B cell (primary cell): Measurements from ENCODE around the gene KRTAP4-5. TPM values are rescaled to one million over a fixed set of nuclear protein-coding genes. Genes with fewer than 3 reads are reported as not detected.
"Not testable (repeated sequence)": the region's sequence is repeated elsewhere in the genome, so short reads cannot be mapped to it uniquely, and the experiment has no call there.

Experiments used
- ATAC-seq: fragments of 200-7000 bp; cut with Tn5 transposase; one replicate; pipeline ENCODE4 v1.10.0; 2021; ENCODE audit warnings: low read depth, mild to moderate bottlenecking, moderate number of reproducible peaks, moderate library complexity
- CTCF ChIA-PET: fragments of 350-600 bp; sonication (Branson Sonifier 250); formaldehyde crosslinking; loops from one replicate; lab custom pipeline; 2021; ENCODE audit warnings: antibody characterized with exemption, inconsistent platforms; lab: Charles Lee
- POLR2A ChIA-PET: fragments of 350-600 bp; sonication (Branson Sonifier 250); formaldehyde crosslinking; loops from one replicate; lab custom pipeline; 2021; ENCODE audit warnings: antibody characterized with exemption; lab: Charles Lee
- DNase-seq: peaks from one replicate; pipeline ENCODE4 v3.0.0; 2013
- H2AFZ ChIP-seq: 2 replicates; pipeline ENCODE4 v1.6.1; 2012; ENCODE audit warnings: mild to moderate bottlenecking, low read depth, low read length; ENCODE audit not compliant: insufficient read depth, poor library complexity, severe bottlenecking
- H3K27ac ChIP-seq, 2 donors: 1 replicate in 1 of 2; 2 replicates in 1 of 2; pipeline ENCODE4 v1.5.1; 2012 to 2013; ENCODE audit warnings: low read length in 2 of 2, mild to moderate bottlenecking in 2 of 2, moderate library complexity in 1 of 2
- H3K27me3 ChIP-seq, 4 experiments: fragments of 200-600 bp in 1 of 4; sonication (generic) in 1 of 4; replicated peaks in 1 of 4; 1 replicate in 2 of 4; 2 replicates in 2 of 4; pipeline versions ENCODE4 v1.6.1 to v1.7.0; 2013 to 2016; ENCODE audit warnings: low read length in 3 of 4, mild to moderate bottlenecking in 2 of 4, mixed read lengths in 1 of 4, moderate library complexity in 1 of 4; ENCODE audit not compliant: insufficient read depth in 4 of 4, control insufficient read depth in 3 of 4; ENCODE audit errors: control extremely low read depth in 1 of 4
- H3K36me3 ChIP-seq, 2 experiments: replicated peaks in 1 of 2; 1 replicate in 1 of 2; 2 replicates in 1 of 2; pipeline versions ENCODE4 v1.6.1 to v1.7.1; 2013; ENCODE audit warnings: low read length in 1 of 2; ENCODE audit not compliant: insufficient read depth in 2 of 2, control insufficient read depth in 1 of 2; ENCODE audit errors: control extremely low read depth in 1 of 2, extremely low read depth in 1 of 2
- H3K4me1 ChIP-seq, 2 donors: fragments of 200-600 bp in 1 of 2; sonication (generic) in 1 of 2; 1 replicate in 1 of 2; 2 replicates in 1 of 2; pipeline versions ENCODE4 v1.5.1 to v1.6.1; 2013 to 2017; ENCODE audit warnings: low read length in 2 of 2; ENCODE audit not compliant: control insufficient read depth in 2 of 2, insufficient read depth in 2 of 2
- H3K4me2 ChIP-seq: replicated peaks from 2 replicates; pipeline ENCODE3; 2012; ENCODE audit warnings: mild to moderate bottlenecking, low read depth, low read length; ENCODE audit not compliant: poor library complexity, severe bottlenecking
- H3K4me3 ChIP-seq, 5 experiments: fragments of 200-600 bp in 1 of 5; sonication (generic) in 1 of 5; 1 replicate in 3 of 5; 2 replicates in 2 of 5; pipeline versions ENCODE4 v1.5.1 to v1.7.0; 2011 to 2016; ENCODE audit warnings: low read length in 4 of 5, mild to moderate bottlenecking in 4 of 5, low read depth in 2 of 5, control low read depth in 1 of 5, moderate library complexity in 1 of 5; ENCODE audit not compliant: insufficient read depth in 1 of 5; ENCODE audit errors: control extremely low read depth in 1 of 5, extremely low read depth in 1 of 5
- H3K79me2 ChIP-seq: fragments of 200-600 bp; sonication (generic); one replicate; pipeline ENCODE4 v1.6.0; 2016; ENCODE audit warnings: low read length; ENCODE audit not compliant: control insufficient read depth, insufficient read depth
- H3K9ac ChIP-seq: fragments of 200-600 bp; sonication (generic); 2 replicates; pipeline ENCODE4 v1.6.1; 2017; ENCODE audit warnings: mild to moderate bottlenecking, low read length, moderate library complexity
- H3K9me3 ChIP-seq, 3 donors: one replicate each; pipeline versions ENCODE4 v1.6.1 to v1.7.1; 2013; ENCODE audit warnings: low read length in 2 of 3; ENCODE audit not compliant: control insufficient read depth in 2 of 3, insufficient read depth in 1 of 3; ENCODE audit errors: control extremely low read depth in 1 of 3
- H4K20me1 ChIP-seq: 2 replicates; pipeline ENCODE4 v1.6.0; 2012; ENCODE audit warnings: mild to moderate bottlenecking, low read length; ENCODE audit not compliant: insufficient read depth, control insufficient read depth, poor library complexity, severe bottlenecking
- H3K27ac Mint-ChIP-seq: one replicate; pipeline ENCODE4 v1.8.0; 2021; ENCODE audit warnings: mixed read lengths
- H3K27me3 Mint-ChIP-seq: one replicate; pipeline ENCODE4 v1.8.0; 2021; ENCODE audit warnings: mixed read lengths
- H3K4me1 Mint-ChIP-seq: one replicate; pipeline ENCODE4 v1.8.0; 2021; ENCODE audit warnings: mixed read lengths
- H3K4me3 Mint-ChIP-seq: one replicate; pipeline ENCODE4 v1.8.0; 2021; ENCODE audit warnings: mixed read lengths
- H3K9me3 Mint-ChIP-seq: one replicate; pipeline ENCODE4 v1.8.0; 2022; ENCODE audit warnings: mixed read lengths; ENCODE audit not compliant: insufficient read depth
- EZH2 ChIP-seq: IDR thresholded peaks from 2 replicates; pipeline ENCODE4 v1.6.1; 2012; ENCODE audit warnings: borderline replicate concordance, low read depth, mild to moderate bottlenecking, moderate library complexity, low read length; ENCODE audit not compliant: insufficient read depth, poor library complexity, severe bottlenecking
- WGBS: methylation state at CpG from one replicate; pipeline ENCODE4 v1.1.5; 2013; ENCODE audit warnings: missing lambda C conversion rate; ENCODE audit not compliant: insufficient coverage; 5-methylcytosine and 5-hydroxymethylcytosine counted together
- intact Hi-C: fragments of 100-400 bp; cut with micrococcal nuclease; formaldehyde crosslinking; loops from one replicate; pipeline ENCODE4 v1.10.0; 2022
- polyA plus RNA-seq: library from polyadenylated mRNA; depleted of rRNA; stranded (reverse); fragments of >200 nt; gene quantifications from 2 replicates; pipeline ENCODE4 v1.2.3, GENCODE V29; 2012
- total RNA-seq, 2 donors: library from RNA; stranded (reverse); fragments of 120-200 nt in 1 of 2; gene quantifications; 1 replicate in 1 of 2; 2 replicates in 1 of 2; pipeline versions ENCODE4 v1.2.3 to v1.2.4, GENCODE V29; 2013 to 2022
- TF ChIP-seq, protein P1 (sequence below): fragments of 200-600 bp; IDR thresholded peaks from one replicate; pipeline ENCODE4 v1.8.0; 2022; ENCODE audit warnings: antibody characterized with exemption, mild to moderate bottlenecking

Gene KRTAP4-5
- total and polyA plus RNA-seq, 2 donors (not counting 1 experiment from before 2014, with no cell fraction given) = not detected

DNA sequence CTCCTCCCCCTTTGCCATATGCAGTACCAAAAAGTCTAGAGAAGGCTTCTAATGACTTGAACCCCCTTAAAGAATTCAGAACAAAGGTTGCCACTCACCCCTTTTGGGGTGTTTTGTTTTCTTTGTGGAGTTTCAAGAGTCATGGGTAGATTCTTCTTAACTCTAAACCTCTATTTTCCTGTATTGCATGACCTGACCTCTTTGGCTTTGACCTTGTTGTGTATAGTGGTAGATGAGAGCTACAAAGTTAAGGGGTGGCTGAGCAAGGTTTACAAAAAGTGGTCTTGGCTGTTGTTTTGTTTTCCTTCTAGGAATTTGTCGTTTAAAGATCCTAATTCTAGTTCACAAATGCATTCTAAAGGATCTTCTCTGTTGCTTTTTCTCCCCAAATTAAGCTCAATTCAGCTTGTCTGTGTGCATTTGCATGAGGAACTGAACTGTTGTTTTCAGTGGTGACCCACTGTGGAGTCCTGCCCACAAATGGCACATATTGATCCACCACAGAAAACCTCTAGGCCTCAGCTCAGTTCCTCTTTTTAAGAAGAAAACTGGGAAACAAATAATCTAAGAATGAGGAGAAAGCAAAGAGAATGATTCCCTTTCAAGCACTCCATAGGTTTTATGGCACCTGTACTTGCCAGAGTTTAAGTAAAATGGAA is 40.8 kb downstream of the KRTAP4-5 start:
- peak overlapping the region; percentile 51 for H3K27ac Mint-ChIP-seq
- H3K9me3 Mint-ChIP-seq, intact Hi-C loops, H3K79me2 ChIP-seq, H3K27me3 ChIP-seq, POLR2A ChIA-PET, H3K36me3 ChIP-seq, H2AFZ ChIP-seq, CTCF ChIA-PET, H3K9me3 ChIP-seq, H4K20me1 ChIP-seq: not testable (repeated sequence)
- peaks cover 16% of the 10 kb centered on the region for H3K27me3 Mint-ChIP-seq
- peak overlapping the region in 1 of 2 donors; percentile 63 for H3K27ac ChIP-seq
- DNase-seq (peak; percentile 23), ATAC-seq (peak; percentile 43)
- peak overlapping the region; percentile 59 for H3K4me3 Mint-ChIP-seq
- H3K4me1 Mint-ChIP-seq = peaks cover 18% of the 10 kb centered on the region
- H3K4me1 ChIP-seq = peaks cover 14 to 19% of the 10 kb centered on the region in 2 donors
- peak overlapping the region in 4 of 5 experiments; percentile 32 to 57 (median 52) for H3K4me3 ChIP-seq
- H3K9ac ChIP-seq = peak overlapping the region; percentile 59
- H3K4me2 ChIP-seq = peak overlapping the region; percentile 38
- no CpG with 5 or more reads among the region's 1 CpG for WGBS

GRCh38 chr17:41107941-41108450 is 41.6 kb downstream of the KRTAP4-5 start:
- CTCF ChIA-PET = interaction anchor here (1.0 kb wide), 1 partner anchor 8 kb away, joined by 3 read pairs; no protein-coding TSS in a partner anchor
- H3K36me3 ChIP-seq = peaks cover 0 to 2% of the 10 kb centered on the region in 2 experiments
- peaks cover 14 to 19% of the 10 kb centered on the region in 2 donors for H3K4me1 ChIP-seq
- TF ChIP-seq EZH2 = no peak
- TF ChIP-seq, protein P1, sequence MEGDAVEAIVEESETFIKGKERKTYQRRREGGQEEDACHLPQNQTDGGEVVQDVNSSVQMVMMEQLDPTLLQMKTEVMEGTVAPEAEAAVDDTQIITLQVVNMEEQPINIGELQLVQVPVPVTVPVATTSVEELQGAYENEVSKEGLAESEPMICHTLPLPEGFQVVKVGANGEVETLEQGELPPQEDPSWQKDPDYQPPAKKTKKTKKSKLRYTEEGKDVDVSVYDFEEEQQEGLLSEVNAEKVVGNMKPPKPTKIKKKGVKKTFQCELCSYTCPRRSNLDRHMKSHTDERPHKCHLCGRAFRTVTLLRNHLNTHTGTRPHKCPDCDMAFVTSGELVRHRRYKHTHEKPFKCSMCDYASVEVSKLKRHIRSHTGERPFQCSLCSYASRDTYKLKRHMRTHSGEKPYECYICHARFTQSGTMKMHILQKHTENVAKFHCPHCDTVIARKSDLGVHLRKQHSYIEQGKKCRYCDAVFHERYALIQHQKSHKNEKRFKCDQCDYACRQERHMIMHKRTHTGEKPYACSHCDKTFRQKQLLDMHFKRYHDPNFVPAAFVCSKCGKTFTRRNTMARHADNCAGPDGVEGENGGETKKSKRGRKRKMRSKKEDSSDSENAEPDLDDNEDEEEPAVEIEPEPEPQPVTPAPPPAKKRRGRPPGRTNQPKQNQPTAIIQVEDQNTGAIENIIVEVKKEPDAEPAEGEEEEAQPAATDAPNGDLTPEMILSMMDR = no peak
- peak; percentile 28 for DNase-seq
- Mint-ChIP-seq H3K27me3 (peaks cover 22% of the 10 kb centered on the region), H3K4me3 (peak overlapping the region; percentile 39), H3K27ac (peak overlapping the region; percentile 47), H3K4me1 (peaks cover 18% of the 10 kb centered on the region), H3K9me3 (no peaks in the 10 kb centered on the region)
- peaks cover 0 to 4% (median 0%) of the 10 kb centered on the region in 3 donors for H3K9me3 ChIP-seq
- H3K79me2 ChIP-seq = peaks cover 7% of the 10 kb centered on the region
- no CpG with 5 or more reads among the region's 1 CpG for WGBS
- intact Hi-C loops = no loop called here
- no peak overlapping the region for H2AFZ ChIP-seq
- H3K27me3 ChIP-seq = no peaks in the 10 kb centered on the region
- no peaks in the 10 kb centered on the region for H4K20me1 ChIP-seq
- H3K9ac ChIP-seq = peak overlapping the region; percentile 59
- peak overlapping the region; percentile 50 to 63 for H3K27ac ChIP-seq
- no peak for ATAC-seq
- POLR2A ChIA-PET = no interaction called here
- H3K4me2 ChIP-seq = peak overlapping the region; percentile 38
- H3K4me3 ChIP-seq = peak overlapping the region in 4 of 5 experiments; percentile 32 to 57 (median 52)

DNA sequence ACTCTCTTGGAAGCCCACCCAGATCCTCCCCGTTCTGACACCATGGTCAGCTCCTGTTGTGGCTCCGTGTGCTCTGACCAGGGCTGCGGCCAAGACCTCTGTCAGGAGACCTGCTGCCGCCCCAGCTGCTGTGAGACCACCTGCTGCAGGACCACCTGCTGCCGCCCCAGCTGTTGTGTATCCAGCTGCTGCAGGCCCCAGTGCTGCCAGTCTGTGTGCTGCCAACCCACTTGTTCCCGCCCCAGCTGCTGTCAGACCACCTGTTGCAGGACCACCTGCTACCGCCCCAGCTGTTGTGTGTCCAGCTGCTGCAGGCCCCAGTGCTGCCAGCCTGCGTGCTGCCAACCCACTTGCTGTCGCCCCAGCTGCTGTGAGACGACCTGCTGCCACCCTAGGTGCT is 44.3 kb downstream of the KRTAP4-5 start, which contains the start of gene KRTAP4-9:
KRTAP4-9 (plus strand) TSS at position 43 of the 400 bp plus-strand sequence; CDS start at position 43, 0 bp downstream.
- DNase-seq, H3K9me3 Mint-ChIP-seq, H2AFZ ChIP-seq, H4K20me1 ChIP-seq, ATAC-seq, H3K27me3 ChIP-seq, H3K9ac ChIP-seq, H3K4me3 Mint-ChIP-seq, H3K4me2 ChIP-seq, CTCF ChIA-PET, H3K4me3 ChIP-seq, H3K27ac Mint-ChIP-seq, H3K36me3 ChIP-seq, H3K27ac ChIP-seq, H3K79me2 ChIP-seq, H3K9me3 ChIP-seq, intact Hi-C loops, POLR2A ChIA-PET: not testable (repeated sequence)
- Mint-ChIP-seq H3K4me1 (peaks cover 19% of the 10 kb centered on the region), H3K27me3 (peaks cover 25% of the 10 kb centered on the region)
- WGBS = 89% methylated on average over 10 of the region's 10 CpGs
- peaks cover 16 to 23% of the 10 kb centered on the region in 2 donors for H3K4me1 ChIP-seq
